ENCODE measurements around the gene CEP89.
A peak's percentile ranks its signal among the peaks of the same experiment; 100 is the strongest.
"Not testable (repeated sequence)": the region's sequence is repeated elsewhere in the genome, so short reads cannot be mapped to it uniquely, and the experiment has no call there.

Gene CEP89

DNA sequence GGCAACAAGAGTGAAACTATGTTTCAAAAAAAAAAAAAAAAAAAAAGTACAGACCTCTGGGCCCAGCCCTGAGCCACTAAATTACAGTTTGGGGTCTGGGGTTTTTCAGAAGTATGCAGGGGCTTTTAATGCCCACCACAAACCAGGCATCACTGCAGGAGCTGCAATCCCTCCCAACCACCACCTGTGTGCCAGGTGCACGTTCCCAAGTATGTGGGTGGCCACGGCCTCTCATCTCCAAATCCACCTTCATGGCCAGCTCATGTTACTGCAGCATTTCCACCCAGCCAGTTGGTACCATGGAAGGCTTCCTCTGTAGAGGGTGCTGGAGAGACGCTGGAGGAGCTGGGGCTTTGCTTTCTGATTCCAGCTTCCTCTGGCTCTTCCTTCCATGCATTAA lies 26.5 kb downstream of the CEP89 start:
- peak in 1 of 2 experiments; percentile 4 for DNase-seq

GRCh38 chr19:32941273-32941672 lies 30.5 kb downstream of the CEP89 start:
- DNase-seq: not testable (repeated sequence)

DNA sequence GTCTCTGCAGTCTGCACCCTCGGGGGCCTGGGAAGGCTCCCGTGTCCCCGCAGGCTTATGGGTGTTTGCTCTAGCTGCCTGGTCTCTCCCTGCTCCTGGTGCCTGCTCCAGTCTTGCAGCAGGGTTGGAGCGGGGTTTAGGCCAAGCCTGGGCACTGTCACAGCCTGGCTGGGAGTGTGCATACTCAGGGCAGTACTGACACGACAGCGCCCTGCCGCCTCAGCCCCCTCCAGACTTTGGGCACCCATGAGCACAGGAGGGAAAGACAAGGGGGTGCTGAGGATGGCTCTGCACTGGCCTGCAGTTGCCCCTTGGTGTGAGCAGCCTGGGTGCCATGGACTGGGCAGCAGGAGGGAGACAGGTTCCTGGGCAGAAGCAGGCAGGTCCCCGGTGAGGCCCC lies 35.7 kb downstream of the CEP89 start:
- DNase-seq: no peak

GRCh38 chr19:32935629-32936028 lies 36.1 kb downstream of the CEP89 start:
- no peak for DNase-seq

GRCh38 chr19:32933571-32933970 lies 38.2 kb downstream of the CEP89 start:
- DNase-seq: no peak

GRCh38 chr19:32930567-32930966 lies 41.2 kb downstream of the CEP89 start:
- DNase-seq: no peak

GRCh38 chr19:32928806-32929205 lies 43.0 kb downstream of the CEP89 start:
- no peak for DNase-seq

GRCh38 chr19:32924200-32924599 lies 47.6 kb downstream of the CEP89 start:
- no peak for DNase-seq

DNA sequence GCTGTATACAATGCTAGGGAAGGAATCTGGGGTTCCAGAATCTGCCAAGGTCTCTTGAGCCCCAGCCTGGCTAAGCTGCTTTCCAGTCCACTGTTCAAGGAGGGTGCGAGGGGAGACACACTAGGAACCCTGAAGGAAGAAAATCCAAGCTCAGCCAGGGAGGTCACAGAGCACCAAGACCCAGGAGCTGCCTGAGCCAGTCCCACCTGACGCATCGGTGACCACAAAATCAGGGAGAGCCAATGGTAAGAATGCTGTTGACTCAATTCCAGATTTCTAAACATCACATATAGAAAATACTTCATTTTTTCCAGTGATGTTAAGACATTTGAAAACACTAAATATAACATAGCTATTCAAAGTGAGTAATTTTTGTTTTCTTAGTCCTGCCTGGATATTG lies 50.1 kb downstream of the CEP89 start:
- no peak for DNase-seq

- no peak for DNase-seq
Measured at GRCh38 chr19:32919365-32919764, 52.4 kb downstream of the CEP89 start.

- DNase-seq: no peak
Measured at GRCh38 chr19:32917616-32917996, 54.2 kb downstream of the CEP89 start.

DNA sequence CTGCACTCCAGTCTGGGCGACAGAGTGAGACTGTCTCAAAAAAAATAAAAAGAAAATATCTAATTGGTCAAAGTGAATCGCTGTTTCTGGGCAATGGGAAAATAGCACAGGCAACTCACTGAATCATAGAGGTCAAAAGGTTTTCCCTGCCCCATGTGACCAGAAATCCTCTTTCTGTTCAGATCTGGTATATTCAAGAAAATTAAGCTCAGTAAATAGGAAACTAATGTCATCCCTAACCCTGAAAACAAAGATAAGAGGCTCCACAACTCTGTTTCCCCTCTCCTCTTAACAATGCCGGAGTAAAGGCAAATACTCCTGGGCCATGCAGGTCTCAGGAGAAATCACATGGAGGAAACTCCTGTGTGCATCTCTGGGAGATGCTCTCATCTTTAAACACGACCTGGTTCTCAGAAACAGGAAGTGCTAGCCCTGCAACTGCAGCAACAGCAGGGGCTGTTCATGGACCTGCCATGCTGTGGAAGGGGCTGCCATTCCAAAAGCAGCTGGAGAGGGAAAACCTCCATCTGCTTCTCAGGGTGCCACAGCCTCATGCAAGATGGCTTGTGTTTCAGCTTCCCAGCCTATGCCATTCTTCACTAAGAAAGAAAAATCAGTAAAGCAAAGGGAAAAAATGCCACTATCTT lies 54.7 kb downstream of the CEP89 start:
- no peak for DNase-seq

DNA sequence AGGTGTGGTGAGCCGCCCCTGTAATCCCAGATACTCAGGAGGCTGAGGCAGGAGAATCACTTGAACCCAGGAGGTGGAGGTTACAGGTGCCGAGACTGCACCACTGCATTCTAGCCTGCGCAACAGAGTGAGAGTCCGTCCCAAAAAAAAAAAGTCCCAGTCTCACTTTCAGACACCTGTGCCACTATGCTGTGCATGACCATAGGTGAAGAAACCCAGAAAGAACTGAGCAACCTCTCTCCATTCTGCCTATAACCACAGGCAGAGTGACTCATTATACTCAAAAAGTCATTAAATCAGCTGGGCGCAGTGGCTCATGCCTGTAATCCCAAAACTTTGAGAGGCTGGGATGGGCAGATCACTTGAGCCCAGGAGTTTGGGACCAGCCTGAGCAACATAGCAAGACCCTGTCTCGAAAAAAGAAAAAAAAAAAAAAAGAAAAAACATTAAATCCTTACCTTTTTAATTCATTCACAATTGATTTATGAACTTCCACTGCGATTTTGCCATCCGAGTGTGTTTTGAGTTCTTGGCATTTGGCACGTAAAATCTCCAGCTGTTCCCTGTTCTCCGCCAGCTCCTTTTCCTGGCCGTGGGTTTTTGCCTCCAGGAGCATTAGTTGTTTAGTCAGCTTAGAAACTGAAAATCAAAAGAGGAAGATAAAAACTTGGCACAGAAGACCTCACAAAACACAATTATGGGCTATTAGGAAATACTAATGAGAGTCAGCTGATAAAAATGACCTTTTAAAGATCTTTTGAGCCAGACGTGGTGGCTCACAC lies 56.7 kb downstream of the CEP89 start:
- DNase-seq: no peak

DNA sequence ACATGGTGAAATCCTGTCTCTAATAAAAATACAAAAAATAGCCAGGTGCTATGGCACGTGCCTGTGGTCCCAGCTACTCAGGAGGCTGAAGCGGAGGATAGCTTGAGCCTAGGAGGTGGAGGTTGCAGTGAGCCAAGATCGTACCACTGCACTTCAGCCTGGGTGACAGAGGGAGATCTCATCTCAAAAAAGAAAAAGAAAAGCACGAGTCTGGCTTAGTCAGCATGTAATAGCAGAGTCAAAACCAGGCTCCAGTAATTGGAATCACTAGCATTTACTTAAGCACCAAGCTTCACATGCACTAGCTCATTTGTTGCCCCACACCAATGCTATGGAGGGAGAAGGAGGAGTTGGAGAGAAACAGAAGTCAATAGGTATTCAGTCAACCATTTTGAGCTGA lies 60.3 kb downstream of the CEP89 start:
- no peak for DNase-seq

GRCh38 chr19:32910874-32911273 lies 60.9 kb downstream of the CEP89 start:
- DNase-seq: no peak

DNA sequence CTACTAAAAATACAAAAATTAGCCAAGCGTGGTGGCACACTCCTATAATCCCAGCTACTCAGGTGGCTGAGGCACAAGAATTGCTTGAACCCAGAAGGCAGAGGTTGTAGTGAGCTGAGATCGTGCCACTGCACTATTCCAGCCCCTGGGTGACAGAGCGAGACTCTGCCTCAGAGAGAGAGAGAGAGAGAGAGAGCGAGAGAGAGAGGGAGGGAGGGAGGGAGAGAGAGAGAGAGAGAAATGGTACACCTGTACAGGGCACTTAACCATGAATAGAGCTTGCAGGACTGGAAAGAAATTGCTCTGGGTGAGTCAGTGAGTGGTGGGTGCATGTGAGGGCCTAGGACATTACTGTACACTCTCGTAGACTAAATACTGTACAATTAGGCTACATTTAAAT lies 61.7 kb downstream of the CEP89 start:
- DNase-seq: no peak

DNA sequence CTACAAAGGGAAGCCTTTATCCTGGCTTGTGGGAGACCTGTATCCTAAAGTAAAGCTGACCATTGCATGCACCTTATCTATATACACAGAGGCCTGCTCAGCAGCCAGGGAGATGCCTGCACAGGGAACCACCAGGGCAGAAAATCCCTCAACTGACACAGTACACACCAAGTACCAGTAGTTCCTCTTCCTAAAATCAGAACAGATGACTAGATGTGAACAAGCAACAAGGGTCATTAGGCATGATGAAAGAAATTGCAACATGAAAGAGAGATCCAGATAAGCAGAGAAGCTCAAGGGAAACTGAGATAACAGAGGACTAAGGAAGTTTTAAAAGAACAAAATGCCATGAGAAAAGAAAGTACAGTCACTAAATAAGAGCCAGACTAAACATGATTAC lies 62.5 kb downstream of the CEP89 start:
- no peak for DNase-seq

- DNase-seq: no peak
Measured at GRCh38 chr19:32908641-32909190, 63.0 kb downstream of the CEP89 start.

DNA sequence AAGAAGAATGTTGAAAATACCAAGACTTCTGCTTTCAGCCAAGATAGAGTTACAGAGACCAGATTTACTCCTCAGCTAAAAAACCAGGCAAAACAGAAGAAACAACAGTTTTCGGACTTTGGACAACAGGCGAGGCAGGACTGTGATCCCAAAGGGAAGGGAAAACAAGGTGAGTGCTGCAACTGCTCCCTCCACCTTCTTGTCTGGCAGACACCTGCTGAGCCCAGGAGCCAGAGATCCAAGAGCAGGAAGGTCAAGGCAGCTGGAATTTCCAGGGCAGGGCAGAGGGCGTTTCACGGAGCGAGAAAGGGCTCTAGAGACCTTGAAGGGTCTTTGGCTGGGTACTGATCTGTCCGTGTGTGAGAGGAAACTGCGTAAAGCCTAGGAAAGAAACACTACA lies 69.3 kb downstream of the CEP89 start:
- no peak for DNase-seq

- DNase-seq: no peak
Measured at GRCh38 chr19:32901504-32902161, 70.1 kb downstream of the CEP89 start.

- DNase-seq: no peak
Measured at GRCh38 chr19:32896516-32897214, 75.1 kb downstream of the CEP89 start.

GRCh38 chr19:32895384-32895783 lies 76.4 kb downstream of the CEP89 start:
- DNase-seq: no peak

DNA sequence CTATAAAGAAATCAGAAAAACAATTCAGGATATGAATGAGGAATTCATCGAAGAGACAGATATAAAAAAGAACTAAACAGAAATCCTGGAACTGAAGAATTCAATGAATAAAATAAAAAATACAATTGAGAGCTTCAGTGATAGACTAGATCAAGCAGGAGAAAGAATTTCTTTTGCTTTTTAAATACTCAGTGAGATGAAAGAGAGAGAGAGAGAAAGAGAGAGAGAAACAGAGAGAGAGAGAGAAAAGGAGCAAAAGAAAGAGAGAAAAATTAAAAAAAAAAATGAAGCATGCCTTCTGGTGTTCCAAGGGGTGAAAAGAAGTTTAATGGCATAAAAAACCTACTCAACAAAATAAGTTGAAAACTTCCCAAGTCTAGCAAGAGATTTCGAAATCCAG lies 80.1 kb downstream of the CEP89 start:
- DNase-seq: no peak
